MM.1S (cell line): ENCODE measurements around the gene WDFY1.

ENCODE experiments used
- EZH2 ChIP-seq: fragments of 300-600 bp; sonication (generic); optimal IDR thresholded peaks from 2 replicates; pipeline ENCODE3; 2017; ENCODE audit warnings: low read depth, mild to moderate bottlenecking, antibody characterized with exemption, low read length, mixed read lengths
- EZH2phosphoT487 ChIP-seq: fragments of 300-600 bp; sonication (generic); IDR thresholded peaks from 2 replicates; pipeline ENCODE4 v1.6.1; 2018; ENCODE audit warnings: antibody characterized with exemption, low read length
- TF ChIP-seq, protein P1 (sequence below): fragments of 300-600 bp; sonication (generic); IDR thresholded peaks from 2 replicates; pipeline ENCODE4 v1.5.1; 2016; ENCODE audit warnings: antibody characterized with exemption, low read length, mixed read lengths

GRCh38 chr2:223943561-223944008 lies 1.6 kb downstream of the WDFY1 start:
- TF ChIP-seq EZH2 (no peak), EZH2phosphoT487 (no peak)
- TF ChIP-seq, protein P1, sequence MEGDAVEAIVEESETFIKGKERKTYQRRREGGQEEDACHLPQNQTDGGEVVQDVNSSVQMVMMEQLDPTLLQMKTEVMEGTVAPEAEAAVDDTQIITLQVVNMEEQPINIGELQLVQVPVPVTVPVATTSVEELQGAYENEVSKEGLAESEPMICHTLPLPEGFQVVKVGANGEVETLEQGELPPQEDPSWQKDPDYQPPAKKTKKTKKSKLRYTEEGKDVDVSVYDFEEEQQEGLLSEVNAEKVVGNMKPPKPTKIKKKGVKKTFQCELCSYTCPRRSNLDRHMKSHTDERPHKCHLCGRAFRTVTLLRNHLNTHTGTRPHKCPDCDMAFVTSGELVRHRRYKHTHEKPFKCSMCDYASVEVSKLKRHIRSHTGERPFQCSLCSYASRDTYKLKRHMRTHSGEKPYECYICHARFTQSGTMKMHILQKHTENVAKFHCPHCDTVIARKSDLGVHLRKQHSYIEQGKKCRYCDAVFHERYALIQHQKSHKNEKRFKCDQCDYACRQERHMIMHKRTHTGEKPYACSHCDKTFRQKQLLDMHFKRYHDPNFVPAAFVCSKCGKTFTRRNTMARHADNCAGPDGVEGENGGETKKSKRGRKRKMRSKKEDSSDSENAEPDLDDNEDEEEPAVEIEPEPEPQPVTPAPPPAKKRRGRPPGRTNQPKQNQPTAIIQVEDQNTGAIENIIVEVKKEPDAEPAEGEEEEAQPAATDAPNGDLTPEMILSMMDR = no peak
